Measurements from ENCODE around the gene TBC1D22A.
A peak's percentile ranks its signal among the peaks of the same experiment; 100 is the strongest.
"Not testable (repeated sequence)": the region's sequence is repeated elsewhere in the genome, so short reads cannot be mapped to it uniquely, and the experiment has no call there.

The TBC1D22A gene

GRCh38 chr22:46779023-46779422 is 16.6 kb downstream of the TBC1D22A start:
- Histone ChIP-seq H3K4me3 (ENCODE audit: low read length) (no peak overlapping the region), H3K4me1 (ENCODE audit: control insufficient read depth, insufficient read depth, low read length) (peaks cover 3% of the 10 kb centered on the region), H3K36me3 (ENCODE audit: insufficient read depth, low read length) (no peaks in the 10 kb centered on the region), H3K27me3 (ENCODE audit: control insufficient read depth, insufficient read depth, low read length) (no peaks in the 10 kb centered on the region), H3K4me2 (ENCODE audit: low read length) (no peak overlapping the region), H3K9me3 (replicated peaks; ENCODE audit: low read length) (no peaks in the 10 kb centered on the region), H3K9ac (ENCODE audit: low read depth, low read length) (no peak overlapping the region)

- H3K27me3 ChIP-seq (ENCODE audit: control insufficient read depth, insufficient read depth, low read length), result no peaks in the 10 kb centered on the region
- no peak overlapping the region for H3K9ac ChIP-seq (ENCODE audit: low read depth, low read length)
- H3K36me3 ChIP-seq (ENCODE audit: insufficient read depth, low read length), result no peaks in the 10 kb centered on the region
- H3K4me3 ChIP-seq (ENCODE audit: low read length), result no peak overlapping the region
- no peaks in the 10 kb centered on the region for H3K4me1 ChIP-seq (ENCODE audit: control insufficient read depth, insufficient read depth, low read length)
- no peak overlapping the region for H3K4me2 ChIP-seq (ENCODE audit: low read length)
- H3K9me3 ChIP-seq (replicated peaks; ENCODE audit: low read length), result no peaks in the 10 kb centered on the region
These were observed 17.2 kb downstream of the TBC1D22A start for GRCh38 chr22:46779651-46780050.

- Histone ChIP-seq H3K9ac (ENCODE audit: low read depth, low read length) (no peak overlapping the region), H3K27me3 (ENCODE audit: control insufficient read depth, insufficient read depth, low read length) (no peaks in the 10 kb centered on the region), H3K4me1 (ENCODE audit: control insufficient read depth, insufficient read depth, low read length) (no peaks in the 10 kb centered on the region), H3K4me2 (ENCODE audit: low read length) (no peak overlapping the region), H3K9me3 (replicated peaks; ENCODE audit: low read length) (no peaks in the 10 kb centered on the region), H3K4me3 (ENCODE audit: low read length) (no peak overlapping the region), H3K36me3 (ENCODE audit: insufficient read depth, low read length) (no peaks in the 10 kb centered on the region)
These were observed 18.0 kb downstream of the TBC1D22A start for GRCh38 chr22:46780453-46780852.

DNA sequence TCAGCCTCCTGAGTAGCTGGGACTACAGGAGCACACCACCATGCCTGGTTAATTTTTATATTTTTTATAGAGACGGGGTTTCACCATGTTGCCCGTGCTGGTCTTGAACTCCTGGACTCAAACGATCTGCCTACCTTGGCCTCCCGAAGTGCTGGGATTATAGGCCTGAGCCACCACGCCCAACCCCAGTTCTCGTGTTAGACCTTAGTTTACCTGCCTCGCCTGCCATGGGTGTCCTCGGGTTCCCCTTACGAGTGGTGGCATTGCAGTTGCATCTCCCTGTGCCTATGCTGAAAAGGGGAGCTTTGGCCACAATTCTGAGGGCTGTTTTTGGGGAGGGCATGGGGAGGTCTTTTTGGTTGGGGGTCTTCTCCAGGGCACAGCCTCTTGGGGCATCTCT is 18.8 kb downstream of the TBC1D22A start:
- H3K4me2 ChIP-seq (ENCODE audit: low read length), result no peak overlapping the region
- H3K4me1 ChIP-seq (ENCODE audit: control insufficient read depth, insufficient read depth, low read length), result no peaks in the 10 kb centered on the region
- no peak overlapping the region for H3K9ac ChIP-seq (ENCODE audit: low read depth, low read length)
- H3K27me3 ChIP-seq (ENCODE audit: control insufficient read depth, insufficient read depth, low read length), result no peaks in the 10 kb centered on the region
- no peaks in the 10 kb centered on the region for H3K9me3 ChIP-seq (replicated peaks; ENCODE audit: low read length)
- no peak overlapping the region for H3K4me3 ChIP-seq (ENCODE audit: low read length)
- H3K36me3 ChIP-seq (ENCODE audit: insufficient read depth, low read length), result no peaks in the 10 kb centered on the region

GRCh38 chr22:46782200-46782599 is 19.8 kb downstream of the TBC1D22A start:
- H3K4me3 ChIP-seq (ENCODE audit: low read length), result not testable (repeated sequence)

DNA sequence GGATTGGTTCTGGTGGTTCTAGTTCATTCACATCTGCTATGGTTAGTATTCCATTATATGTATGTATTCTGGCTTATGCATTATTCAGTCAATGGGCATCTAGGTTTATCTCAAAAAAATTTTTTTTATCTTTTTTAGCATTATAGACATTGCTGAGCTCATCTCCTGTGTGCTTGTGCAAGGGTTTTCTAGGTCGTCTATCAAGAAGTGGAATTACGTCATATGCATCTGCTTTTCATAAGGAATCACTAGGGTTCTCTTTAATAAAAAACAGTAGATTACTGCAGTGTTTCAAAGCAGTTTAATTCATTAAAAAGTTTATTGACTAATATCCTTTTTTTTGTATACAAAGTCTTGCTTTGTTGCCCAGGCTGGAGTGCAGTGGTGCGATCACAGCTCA is 21.3 kb downstream of the TBC1D22A start:
- H3K27me3 ChIP-seq (ENCODE audit: control insufficient read depth, insufficient read depth, low read length), result no peaks in the 10 kb centered on the region
- H3K4me3 ChIP-seq (ENCODE audit: low read length), result no peak overlapping the region
- H3K9ac ChIP-seq (ENCODE audit: low read depth, low read length), result no peak overlapping the region
- no peaks in the 10 kb centered on the region for H3K36me3 ChIP-seq (ENCODE audit: insufficient read depth, low read length)
- no peaks in the 10 kb centered on the region for H3K9me3 ChIP-seq (replicated peaks; ENCODE audit: low read length)
- no peak overlapping the region for H3K4me2 ChIP-seq (ENCODE audit: low read length)
- H3K4me1 ChIP-seq (ENCODE audit: control insufficient read depth, insufficient read depth, low read length), result no peaks in the 10 kb centered on the region

More at GRCh38 chr22:46782200-46782599, 19.8 kb downstream of the TBC1D22A start:
- H3K9me3 ChIP-seq (replicated peaks; ENCODE audit: low read length); H3K9ac ChIP-seq (ENCODE audit: low read depth, low read length); H3K4me1 ChIP-seq (ENCODE audit: control insufficient read depth, insufficient read depth, low read length); H3K27me3 ChIP-seq (ENCODE audit: control insufficient read depth, insufficient read depth, low read length); H3K4me2 ChIP-seq (ENCODE audit: low read length); H3K36me3 ChIP-seq (ENCODE audit: insufficient read depth, low read length): not testable (repeated sequence)

GRCh38 chr22:46788441-46789172 is 26.2 kb downstream of the TBC1D22A start:
- Histone ChIP-seq H3K36me3 (ENCODE audit: insufficient read depth, low read length) (peaks cover 8% of the 10 kb centered on the region), H3K9me3 (replicated peaks; ENCODE audit: low read length) (no peaks in the 10 kb centered on the region), H3K4me1 (ENCODE audit: control insufficient read depth, insufficient read depth, low read length) (peaks cover 14% of the 10 kb centered on the region), H3K9ac (ENCODE audit: low read depth, low read length) (no peak overlapping the region), H3K4me2 (ENCODE audit: low read length) (no peak overlapping the region), H3K27me3 (ENCODE audit: control insufficient read depth, insufficient read depth, low read length) (no peaks in the 10 kb centered on the region), H3K4me3 (ENCODE audit: low read length) (no peak overlapping the region)

DNA sequence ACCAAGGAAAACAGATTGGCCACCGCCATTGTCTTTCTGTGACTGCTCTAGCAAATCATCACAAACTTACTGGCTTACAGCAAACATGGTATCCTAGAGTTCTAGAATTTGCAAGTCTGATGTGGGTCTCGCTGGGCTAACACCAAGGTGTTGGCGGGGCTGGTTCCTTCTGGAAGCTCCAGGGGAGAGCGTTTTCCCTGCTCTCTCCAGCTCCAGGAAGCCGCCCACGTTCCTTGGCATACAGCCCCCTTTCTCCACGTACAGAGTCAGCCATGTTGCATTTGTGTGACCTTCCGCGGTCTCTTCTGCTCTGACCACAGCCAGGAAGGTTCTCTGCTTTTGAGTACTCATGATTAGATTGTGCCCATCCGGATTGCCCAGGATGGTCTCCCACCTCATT is 27.5 kb downstream of the TBC1D22A start:
- Histone ChIP-seq H3K27me3 (ENCODE audit: control insufficient read depth, insufficient read depth, low read length) (no peaks in the 10 kb centered on the region), H3K4me2 (ENCODE audit: low read length) (no peak overlapping the region), H3K36me3 (ENCODE audit: insufficient read depth, low read length) (peaks cover 16% of the 10 kb centered on the region), H3K9me3 (replicated peaks; ENCODE audit: low read length) (no peaks in the 10 kb centered on the region), H3K9ac (ENCODE audit: low read depth, low read length) (no peak overlapping the region), H3K4me1 (ENCODE audit: control insufficient read depth, insufficient read depth, low read length) (peaks cover 14% of the 10 kb centered on the region), H3K4me3 (ENCODE audit: low read length) (no peak overlapping the region)

- H3K9me3 ChIP-seq (replicated peaks; ENCODE audit: low read length), result no peaks in the 10 kb centered on the region
- H3K36me3 ChIP-seq (ENCODE audit: insufficient read depth, low read length), result peaks cover 16% of the 10 kb centered on the region
- peak overlapping the region; percentile 71 for H3K9ac ChIP-seq (ENCODE audit: low read depth, low read length)
- H3K4me2 ChIP-seq (ENCODE audit: low read length), result peak overlapping the region; percentile 74
- H3K4me1 ChIP-seq (ENCODE audit: control insufficient read depth, insufficient read depth, low read length), result peaks cover 14% of the 10 kb centered on the region
- H3K27me3 ChIP-seq (ENCODE audit: control insufficient read depth, insufficient read depth, low read length), result no peaks in the 10 kb centered on the region
- H3K4me3 ChIP-seq (ENCODE audit: low read length), result peak overlapping the region; percentile 54
These were observed 28.8 kb downstream of the TBC1D22A start for GRCh38 chr22:46791201-46791731.

- no peak overlapping the region for H3K4me3 ChIP-seq (ENCODE audit: low read length)
- peaks cover 14% of the 10 kb centered on the region for H3K4me1 ChIP-seq (ENCODE audit: control insufficient read depth, insufficient read depth, low read length)
- no peaks in the 10 kb centered on the region for H3K9me3 ChIP-seq (replicated peaks; ENCODE audit: low read length)
- no peak overlapping the region for H3K4me2 ChIP-seq (ENCODE audit: low read length)
- H3K9ac ChIP-seq (ENCODE audit: low read depth, low read length), result no peak overlapping the region
- no peaks in the 10 kb centered on the region for H3K27me3 ChIP-seq (ENCODE audit: control insufficient read depth, insufficient read depth, low read length)
- H3K36me3 ChIP-seq (ENCODE audit: insufficient read depth, low read length), result peaks cover 16% of the 10 kb centered on the region
These were observed 29.8 kb downstream of the TBC1D22A start for GRCh38 chr22:46792061-46792796.

- Histone ChIP-seq H3K9me3 (replicated peaks; ENCODE audit: low read length) (no peaks in the 10 kb centered on the region), H3K9ac (ENCODE audit: low read depth, low read length) (no peak overlapping the region), H3K4me3 (ENCODE audit: low read length) (no peak overlapping the region), H3K27me3 (ENCODE audit: control insufficient read depth, insufficient read depth, low read length) (no peaks in the 10 kb centered on the region), H3K36me3 (ENCODE audit: insufficient read depth, low read length) (peaks cover 16% of the 10 kb centered on the region), H3K4me1 (ENCODE audit: control insufficient read depth, insufficient read depth, low read length) (peaks cover 14% of the 10 kb centered on the region), H3K4me2 (ENCODE audit: low read length) (no peak overlapping the region)
These were observed 30.4 kb downstream of the TBC1D22A start for GRCh38 chr22:46792841-46793261.
